ENCODE measurements around the gene TNFSF4. TPM values are rescaled to one million over a fixed set of nuclear protein-coding genes. Genes with fewer than 3 reads are reported as not detected.

The TNFSF4 gene
- total RNA-seq, 1 experiment from 2014 or later: 0.18 TPM

DNA sequence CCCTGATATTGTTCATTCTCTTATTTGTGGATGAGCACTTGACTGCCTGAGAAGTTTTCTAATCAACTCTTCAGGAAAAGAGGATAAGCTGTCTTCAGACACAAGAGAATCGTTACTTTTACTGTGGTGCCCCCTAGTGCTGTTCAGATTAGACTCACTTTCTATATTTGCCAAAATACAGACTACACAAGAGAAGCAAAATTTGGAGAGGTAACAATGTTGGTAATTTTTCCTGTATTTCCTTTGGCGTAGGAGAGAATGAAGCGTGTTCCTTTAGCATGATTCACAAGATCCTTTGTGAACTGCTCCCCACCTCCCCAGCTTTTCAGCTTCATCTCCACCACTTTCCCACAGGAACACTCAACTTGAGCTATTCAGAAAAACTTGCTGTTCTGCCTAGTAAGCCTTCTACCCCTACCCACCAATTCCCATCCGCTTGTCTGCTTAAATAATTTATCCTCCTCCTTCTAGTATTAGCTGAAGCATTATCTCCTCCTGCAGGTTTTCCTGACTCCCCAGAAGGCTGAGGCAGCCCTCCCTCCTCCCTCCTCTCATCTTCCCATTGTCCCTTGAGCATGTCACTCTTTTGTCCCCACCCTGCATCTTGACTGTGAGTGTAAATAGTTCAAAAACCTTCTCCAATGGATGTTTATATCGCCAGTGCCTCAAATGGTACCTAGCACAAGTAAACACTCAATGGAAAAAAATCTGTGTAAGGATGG is 4.5 kb downstream of the TNFSF4 start:
- Histone ChIP-seq H3K27me3 (ENCODE audit: low read length) (no peaks in the 10 kb centered on the region), H3K79me2 (ENCODE audit: low read length) (no peaks in the 10 kb centered on the region), H3K9ac (ENCODE audit: low read length) (no peak overlapping the region), H2AFZ (ENCODE audit: low read length) (no peak overlapping the region), H4K20me1 (ENCODE audit: low read length) (no peaks in the 10 kb centered on the region), H3K4me3 (ENCODE audit: low read length) (no peak overlapping the region), H3K4me2 (ENCODE audit: low read length) (no peak overlapping the region), H3K27ac (ENCODE audit: low read length) (no peak overlapping the region), H3F3A (ENCODE audit: low read length, unreplicated experiment) (no peaks in the 10 kb centered on the region), H3K9me3 (ENCODE audit: low read length) (no peaks in the 10 kb centered on the region), H3K4me1 (ENCODE audit: insufficient read depth, low read length) (0 out of 2 replicates have a peak, but pooled peaks cover 4% of the 10 kb centered on the region), H3K9me2 (replicated peaks; ENCODE audit: low read length) (no peaks in the 10 kb centered on the region), H3K36me3 (ENCODE audit: low read depth, low read length) (no peaks in the 10 kb centered on the region)
- POLR2A ChIA-PET (ENCODE audit: unreplicated experiment): interaction anchor here (0.6 to 0.7 kb wide), 2 partner anchors 148 to 1385 kb away, joined by 4 read pairs; no protein-coding TSS in a partner anchor
- no TSS peak for BruUV-seq (replicated peaks)
- intact Hi-C loops (cut with micrococcal nuclease): loop anchor here (1.0 to 10.0 kb wide), 11 partner anchors 140 to 457 kb away; no protein-coding TSS in a partner anchor
- CTCF ChIA-PET: interaction anchor here (0.5 to 4.5 kb wide), 17 partner anchors 9 to 458 kb away, joined by 3 to 126 read pairs (median 4); no protein-coding TSS in a partner anchor
- DNase-seq: peak; percentile 98
- ATAC-seq: peak; percentile 93
- TF ChIP-seq EZH2 (IDR thresholded peaks at IDR 0.05; ENCODE audit: low read length, unreplicated experiment): no peak
- TF ChIP-seq, protein P1, sequence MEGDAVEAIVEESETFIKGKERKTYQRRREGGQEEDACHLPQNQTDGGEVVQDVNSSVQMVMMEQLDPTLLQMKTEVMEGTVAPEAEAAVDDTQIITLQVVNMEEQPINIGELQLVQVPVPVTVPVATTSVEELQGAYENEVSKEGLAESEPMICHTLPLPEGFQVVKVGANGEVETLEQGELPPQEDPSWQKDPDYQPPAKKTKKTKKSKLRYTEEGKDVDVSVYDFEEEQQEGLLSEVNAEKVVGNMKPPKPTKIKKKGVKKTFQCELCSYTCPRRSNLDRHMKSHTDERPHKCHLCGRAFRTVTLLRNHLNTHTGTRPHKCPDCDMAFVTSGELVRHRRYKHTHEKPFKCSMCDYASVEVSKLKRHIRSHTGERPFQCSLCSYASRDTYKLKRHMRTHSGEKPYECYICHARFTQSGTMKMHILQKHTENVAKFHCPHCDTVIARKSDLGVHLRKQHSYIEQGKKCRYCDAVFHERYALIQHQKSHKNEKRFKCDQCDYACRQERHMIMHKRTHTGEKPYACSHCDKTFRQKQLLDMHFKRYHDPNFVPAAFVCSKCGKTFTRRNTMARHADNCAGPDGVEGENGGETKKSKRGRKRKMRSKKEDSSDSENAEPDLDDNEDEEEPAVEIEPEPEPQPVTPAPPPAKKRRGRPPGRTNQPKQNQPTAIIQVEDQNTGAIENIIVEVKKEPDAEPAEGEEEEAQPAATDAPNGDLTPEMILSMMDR (conservative IDR thresholded peaks at IDR 0.05; ENCODE audit: low read depth, low read length): peak; percentile 100

GRCh38 chr1:173201969-173202368 is 5.2 kb downstream of the TNFSF4 start:
- Histone ChIP-seq H3K4me2 (ENCODE audit: low read length) (no peak overlapping the region), H4K20me1 (ENCODE audit: low read length) (no peaks in the 10 kb centered on the region), H3K27ac (ENCODE audit: low read length) (no peak overlapping the region), H3K36me3 (ENCODE audit: low read depth, low read length) (no peaks in the 10 kb centered on the region), H2AFZ (ENCODE audit: low read length) (no peak overlapping the region), H3K4me1 (ENCODE audit: insufficient read depth, low read length) (0 out of 2 replicates have a peak, but pooled peaks cover 4% of the 10 kb centered on the region), H3K9ac (ENCODE audit: low read length) (no peak overlapping the region), H3K4me3 (ENCODE audit: low read length) (no peak overlapping the region), H3K27me3 (ENCODE audit: low read length) (no peaks in the 10 kb centered on the region), H3F3A (ENCODE audit: low read length, unreplicated experiment) (no peaks in the 10 kb centered on the region), H3K9me2 (replicated peaks; ENCODE audit: low read length) (no peaks in the 10 kb centered on the region), H3K79me2 (ENCODE audit: low read length) (no peaks in the 10 kb centered on the region), H3K9me3 (ENCODE audit: low read length) (no peaks in the 10 kb centered on the region)
- no TSS peak for BruUV-seq (replicated peaks)
- no peak for TF ChIP-seq EZH2phosphoT487 (IDR thresholded peaks at IDR 0.05; ENCODE audit: borderline replicate concordance, low read length)
- TF ChIP-seq, protein P1 (conservative IDR thresholded peaks at IDR 0.05; ENCODE audit: low read depth, low read length): no peak
- no peak for TF ChIP-seq EZH2 (IDR thresholded peaks at IDR 0.05; ENCODE audit: low read length, unreplicated experiment)
- ATAC-seq (peak; percentile 24), DNase-seq (no peak)
- POLR2A ChIA-PET (ENCODE audit: unreplicated experiment): interaction anchor here (0.7 kb wide), 1 partner anchor 1384 kb away, joined by 4 read pairs; no protein-coding TSS in a partner anchor
- intact Hi-C loops (cut with micrococcal nuclease): loop anchor here (1.0 to 10.0 kb wide), 11 partner anchors 140 to 457 kb away; no protein-coding TSS in a partner anchor
- CTCF ChIA-PET: interaction anchor here (0.9 to 4.5 kb wide), 11 partner anchors 10 to 457 kb away, joined by 3 to 126 read pairs (median 6); no protein-coding TSS in a partner anchor
